ENCODE results near the gene CREB5. TPM values are rescaled to one million over a fixed set of nuclear protein-coding genes. Genes with fewer than 3 reads are reported as not detected.

Gene CREB5
- total and polyA plus RNA-seq, 2 of the 8 experiments (the other 6 are each of a cell fraction or from before 2014, with no cell fraction given), result 2.4 to 2.7 TPM

GRCh38 chr7:28739128-28739527, 326.8 kb downstream of the CREB5 start:
- Histone ChIP-seq H2BK5ac (ENCODE audit: low read depth, low read length) (no peak overlapping the region), H3K9me3 (ENCODE audit: insufficient read depth in 2 of 2, low read depth in 1 of 2, low read length in 1 of 2) (no peaks in the 10 kb centered on the region), H3K4me2 (ENCODE audit: insufficient read depth in 1 of 2, low read depth in 2 of 2, low read length in 2 of 2) (peak overlapping the region in 1 of 2 experiments; percentile 64; a peak in 1 of 4 replicates), H3K23ac (ENCODE audit: insufficient read length) (no peak overlapping the region), H4K5ac (ENCODE audit: insufficient read length, low read depth, low read length) (no peak overlapping the region), H3K27ac (ENCODE audit: low read depth, low read length) (no peak overlapping the region), H3K4me1 (replicated peaks in 1 of 4; ENCODE audit: control insufficient read depth in 3 of 4, insufficient read depth in 4 of 4, low read length in 3 of 4) (peaks cover 3 to 11% (median 6%) of the 10 kb centered on the region in 4 experiments; a peak in 4 of 7 replicates), H3K23me2 (ENCODE audit: low read depth, low read length) (no peaks in the 10 kb centered on the region), H3K4me3 (ENCODE audit: extremely low read depth in 1 of 4, insufficient read depth in 2 of 4, low read depth in 3 of 4, low read length in 4 of 4) (no peak overlapping the region), H2BK15ac (ENCODE audit: low read length) (no peak overlapping the region), H3K79me2 (ENCODE audit: control insufficient read depth in 1 of 2, insufficient read depth in 2 of 2, low read length in 2 of 2) (no peaks in the 10 kb centered on the region), H2BK120ac (replicated peaks; ENCODE audit: low read depth, low read length) (no peak overlapping the region), H3K36me3 (ENCODE audit: control insufficient read depth in 2 of 4, insufficient read depth in 4 of 4, low read length in 3 of 4) (no peaks in the 10 kb centered on the region; a peak in 1 of 8 replicates), H2BK12ac (ENCODE audit: low read depth, low read length) (no peak overlapping the region), H4K8ac (ENCODE audit: extremely low read depth, insufficient read depth, low read length) (no peak overlapping the region), H2AFZ (ENCODE audit: low read length) (no peak overlapping the region), H3K56ac (replicated peaks; ENCODE audit: insufficient read length, low read depth, low read length) (no peak overlapping the region), H3K79me1 (ENCODE audit: low read depth, low read length) (no peaks in the 10 kb centered on the region), H4K91ac (replicated peaks; ENCODE audit: insufficient read length, low read length) (no peak overlapping the region), H3K4ac (replicated peaks; ENCODE audit: insufficient read length, low read depth, low read length) (no peak overlapping the region), H4K20me1 (replicated peaks in 1 of 2; ENCODE audit: control insufficient read depth in 1 of 2, insufficient read depth in 2 of 2, low read length in 2 of 2) (no peaks in the 10 kb centered on the region), H2BK20ac (ENCODE audit: low read length) (no peak overlapping the region), H3K9ac (replicated peaks in 1 of 4; ENCODE audit: extremely low read depth in 1 of 4, low read depth in 3 of 4, low read length in 3 of 4) (no peak overlapping the region), H3K18ac (ENCODE audit: extremely low read depth, low read length) (no peak overlapping the region), H3K14ac (ENCODE audit: insufficient read length) (no peak overlapping the region), H3K27me3 (replicated peaks in 1 of 4; ENCODE audit: control insufficient read depth in 3 of 4, extremely low read depth in 1 of 4, insufficient read depth in 3 of 4, low read length in 3 of 4) (no peaks in the 10 kb centered on the region), H2AK5ac (ENCODE audit: low read depth, low read length) (no peak overlapping the region)
- DNase-seq (ENCODE audit: low read depth in 1 of 2, low spot score in 2 of 2), result no peak
- no peak for TF ChIP-seq RFX5 (IDR thresholded peaks at IDR 0.05; ENCODE audit: borderline replicate concordance, low read depth, low read length)
- ChIA-PET POLR2A (ENCODE audit: partially characterized antibody) (no interaction called here), CTCF (ENCODE audit: partially characterized antibody) (interaction anchor here (1.2 to 1.3 kb wide), 3 partner anchors 110 to 347 kb away, joined by 3 read pairs; no protein-coding TSS in a partner anchor)
- WGBS, 2 experiments (ENCODE audit: extremely low coverage in 1 of 2, insufficient coverage in 1 of 2, insufficient read length in 1 of 2, insufficient replicate concordance in 2 of 2, low coverage in 1 of 2, low lambda C conversion rate in 2 of 2, missing lambda C conversion rate in 1 of 2), result 90% methylated on average over 3 of the region's 3 CpGs; no CpG with 5 or more reads in 1 of the 2 experiments
- FAIRE-seq, result no peak
